ENCODE results near the gene SPAG6. TPM values are rescaled to one million over a fixed set of nuclear protein-coding genes. Genes with fewer than 3 reads are reported as not detected.
"Not testable (repeated sequence)": the region's sequence is repeated elsewhere in the genome, so short reads cannot be mapped to it uniquely, and the experiment has no call there.

Gene SPAG6
- total RNA-seq, 1 donor from 2014 or later = 8.9 TPM

- TF ChIP-seq CTCF (IDR thresholded peaks at IDR 0.05; ENCODE audit: unreplicated experiment) = no peak
- H3K4me1 Mint-ChIP-seq (ENCODE audit: low read depth) = no peaks in the 10 kb centered on the region
Observed at GRCh38 chr10:22309180-22310000, 35.9 kb upstream of the SPAG6 start.

GRCh38 chr10:22310012-22310411 is 35.3 kb upstream of the SPAG6 start:
- not testable (repeated sequence) for H3K4me3 Mint-ChIP-seq (ENCODE audit: low read depth); H3K36me3 Mint-ChIP-seq (ENCODE audit: insufficient read depth); H3K4me1 Mint-ChIP-seq (ENCODE audit: low read depth); H3K9me3 Mint-ChIP-seq (ENCODE audit: low read depth); H3K27ac Mint-ChIP-seq; DNase-seq (ENCODE audit: low spot score, unreplicated experiment)
- peaks cover 38% of the 10 kb centered on the region for H3K27me3 Mint-ChIP-seq

More at GRCh38 chr10:22309180-22310000, 35.9 kb upstream of the SPAG6 start:
- Mint-ChIP-seq H3K9me3 (ENCODE audit: low read depth) (no peaks in the 10 kb centered on the region), H3K27me3 (peaks cover 33% of the 10 kb centered on the region), H3K27ac (no peak overlapping the region), H3K36me3 (ENCODE audit: insufficient read depth) (no peaks in the 10 kb centered on the region), H3K4me3 (ENCODE audit: low read depth) (no peak overlapping the region)
- no peak for DNase-seq (ENCODE audit: low spot score, unreplicated experiment)

GRCh38 chr10:22310928-22311327 is 34.4 kb upstream of the SPAG6 start:
- Mint-ChIP-seq H3K36me3 (ENCODE audit: insufficient read depth) (no peaks in the 10 kb centered on the region), H3K4me3 (ENCODE audit: low read depth) (no peak overlapping the region), H3K27ac (no peak overlapping the region), H3K9me3 (ENCODE audit: low read depth) (no peaks in the 10 kb centered on the region), H3K27me3 (peaks cover 43% of the 10 kb centered on the region), H3K4me1 (ENCODE audit: low read depth) (peaks cover 6% of the 10 kb centered on the region)
- DNase-seq (ENCODE audit: low spot score, unreplicated experiment) = no peak
- no peak for TF ChIP-seq CTCF (IDR thresholded peaks at IDR 0.05; ENCODE audit: unreplicated experiment)

- Mint-ChIP-seq H3K9me3 (ENCODE audit: low read depth) (no peaks in the 10 kb centered on the region), H3K36me3 (ENCODE audit: insufficient read depth) (no peaks in the 10 kb centered on the region), H3K4me3 (ENCODE audit: low read depth) (peak overlapping the region; percentile 84), H3K4me1 (ENCODE audit: low read depth) (peaks cover 13% of the 10 kb centered on the region), H3K27ac (no peak overlapping the region), H3K27me3 (peaks cover 62% of the 10 kb centered on the region)
- DNase-seq (ENCODE audit: low spot score, unreplicated experiment) = no peak
- TF ChIP-seq CTCF (IDR thresholded peaks at IDR 0.05; ENCODE audit: unreplicated experiment) = no peak
Observed at GRCh38 chr10:22314852-22315251, 30.4 kb upstream of the SPAG6 start.

- TF ChIP-seq CTCF (IDR thresholded peaks at IDR 0.05; ENCODE audit: unreplicated experiment) = no peak
- Mint-ChIP-seq H3K9me3 (ENCODE audit: low read depth) (no peaks in the 10 kb centered on the region), H3K4me3 (ENCODE audit: low read depth) (peak overlapping the region; percentile 84), H3K4me1 (ENCODE audit: low read depth) (peaks cover 16% of the 10 kb centered on the region), H3K27me3 (peaks cover 65% of the 10 kb centered on the region), H3K36me3 (ENCODE audit: insufficient read depth) (no peaks in the 10 kb centered on the region), H3K27ac (peak overlapping the region; percentile 93)
- no peak for DNase-seq (ENCODE audit: low spot score, unreplicated experiment)
Observed at GRCh38 chr10:22315455-22316285, 29.6 kb upstream of the SPAG6 start.

Measured in progenitor cell of endocrine pancreas (in vitro differentiated cells).